ENCODE measurements around the gene TNFRSF18.

The TNFRSF18 gene

GRCh38 chr1:1210726-1211540 lies 4.5 kb upstream of the TNFRSF18 start:
- DNase-seq = no peak

DNA sequence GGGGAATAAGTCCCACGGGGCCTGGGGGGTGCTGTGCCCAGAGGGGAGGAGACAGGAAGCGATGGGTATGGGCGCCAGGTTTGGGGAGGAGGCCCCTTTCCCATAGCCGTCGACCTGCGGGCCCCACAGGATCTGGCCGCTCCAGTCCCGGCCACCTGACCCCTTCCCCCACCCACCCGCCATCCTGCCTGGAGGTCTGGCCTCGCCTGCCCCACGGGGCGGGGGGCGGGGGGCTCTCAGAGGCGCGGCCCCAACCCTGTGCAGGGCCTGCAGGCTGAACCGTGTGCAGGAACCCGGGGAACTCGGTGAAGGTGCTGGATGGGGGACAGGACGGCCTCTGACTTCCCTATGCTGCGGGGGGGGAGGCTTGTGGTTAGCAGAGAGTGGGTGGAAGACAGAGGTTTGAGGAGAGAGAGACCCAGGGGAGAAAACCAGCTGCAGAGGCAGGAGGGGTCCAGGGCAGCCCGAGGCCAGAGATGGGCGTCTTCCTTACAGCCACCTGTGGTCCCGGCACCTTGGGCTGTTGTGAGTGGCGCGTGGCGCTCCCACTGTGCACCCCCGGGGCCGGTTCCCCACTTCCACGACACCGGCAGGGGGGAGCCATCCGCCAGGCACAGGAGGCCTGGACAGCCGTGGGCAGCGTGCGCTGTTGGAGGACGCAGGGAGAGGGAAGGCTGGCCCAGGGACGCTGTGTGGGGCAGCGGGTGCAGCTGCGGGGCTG lies 2.5 kb upstream of the TNFRSF18 start:
- DNase-seq = no peak

DNA sequence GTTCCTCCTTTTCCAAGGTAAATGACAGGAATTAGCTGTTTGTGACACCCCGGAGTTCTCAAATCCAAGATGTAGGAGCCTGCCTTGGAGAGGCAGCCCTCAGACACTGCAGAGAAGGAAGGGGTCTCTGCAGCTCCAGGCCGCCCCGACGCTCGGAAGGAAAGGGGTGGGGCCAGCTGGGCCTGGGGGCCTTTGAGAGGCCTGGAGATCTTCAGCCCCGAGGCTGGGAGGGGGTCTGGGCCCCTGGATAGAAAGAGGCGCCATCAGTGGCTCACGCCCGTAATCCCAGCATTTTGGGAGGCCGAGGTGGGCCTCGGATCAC lies 1.1 kb upstream of the TNFRSF18 start:
- DNase-seq = no peak

DNA sequence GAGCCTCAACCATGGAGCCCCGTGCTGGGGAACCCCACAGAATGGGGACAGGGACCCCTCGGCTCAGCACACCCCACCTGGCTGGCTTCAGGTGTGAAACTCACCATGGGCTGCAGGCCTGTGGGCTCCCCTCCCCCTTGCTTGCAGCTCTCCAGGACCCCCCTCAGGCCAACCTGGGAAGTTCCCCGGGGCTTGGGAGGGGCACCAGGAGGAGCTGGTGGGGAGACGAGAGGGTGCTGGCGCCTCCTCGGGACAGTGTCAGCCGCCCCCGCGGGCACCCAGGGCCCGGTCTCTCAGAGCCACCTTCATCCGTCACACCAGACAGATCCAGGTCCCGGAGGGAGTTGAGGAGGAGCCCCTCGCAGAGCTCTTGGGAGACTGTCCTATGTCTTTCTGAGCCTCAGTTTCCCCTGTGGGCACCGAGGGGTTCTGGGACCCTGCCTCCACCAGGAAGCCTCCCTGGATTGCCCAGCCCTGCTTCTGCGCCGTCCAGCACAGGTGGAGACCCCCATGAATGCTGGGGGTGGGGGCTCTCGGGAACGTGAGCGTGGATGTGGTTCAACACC lies 657 bp upstream of the TNFRSF18 start:
- no peak for DNase-seq

DNA sequence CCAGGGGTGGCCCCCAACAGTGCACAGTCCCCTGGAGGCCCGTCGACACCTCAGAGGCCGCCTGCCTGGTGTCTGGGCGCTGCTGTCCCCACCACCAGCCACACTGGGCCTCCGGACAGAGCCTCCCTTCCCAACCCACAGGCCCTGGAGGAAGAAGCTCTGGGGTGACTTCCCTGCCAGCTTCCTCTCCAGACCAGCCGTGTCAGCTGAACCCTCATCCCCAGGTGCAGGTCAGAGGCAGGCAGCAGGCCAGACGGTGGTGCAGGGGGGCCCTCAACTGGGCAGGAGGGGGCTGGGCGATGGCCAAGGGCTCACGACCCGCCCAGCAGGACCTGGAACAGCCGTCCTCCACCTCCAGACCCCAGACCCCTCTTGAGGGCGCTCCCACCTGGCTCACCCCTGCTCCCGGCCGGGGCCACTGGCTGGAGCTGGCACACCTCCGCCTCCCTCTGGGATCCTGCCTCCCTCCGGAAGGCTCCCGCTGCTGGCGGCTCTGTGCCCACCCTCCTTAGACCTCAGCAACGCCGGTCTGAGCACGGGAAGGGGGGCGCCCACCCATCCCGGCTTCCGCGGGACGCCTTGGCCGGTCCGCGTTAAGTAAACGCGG lies 520 bp downstream of the TNFRSF18 start:
- no peak for DNase-seq

GRCh38 chr1:1204998-1205768 lies 1.2 kb downstream of the TNFRSF18 start:
- no peak for DNase-seq

DNA sequence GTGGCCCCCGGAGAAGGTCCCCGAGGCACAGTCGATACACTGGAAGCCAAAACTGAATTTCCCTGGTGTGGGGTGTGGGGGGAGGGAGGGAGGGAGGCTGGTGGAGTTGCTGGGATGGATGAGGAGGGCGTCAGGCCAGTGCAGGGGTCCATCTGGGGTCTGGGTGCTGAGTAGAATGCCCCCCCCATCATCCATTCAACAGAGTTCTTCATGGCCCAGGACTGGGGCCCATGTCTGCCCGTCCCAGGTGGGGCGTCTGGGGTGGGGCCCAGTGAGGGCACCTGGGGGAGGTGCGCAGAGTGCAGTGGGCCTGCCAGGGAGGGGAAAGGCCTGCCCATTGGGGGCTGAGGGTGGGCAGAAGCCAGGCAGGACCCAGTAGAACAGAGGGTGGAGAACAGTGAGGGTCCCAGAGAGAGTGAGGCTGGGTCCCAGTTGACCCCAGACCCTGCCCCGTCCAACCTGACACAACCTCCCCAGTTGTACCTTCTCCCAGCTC lies 1.9 kb downstream of the TNFRSF18 start:
- DNase-seq = no peak

DNA sequence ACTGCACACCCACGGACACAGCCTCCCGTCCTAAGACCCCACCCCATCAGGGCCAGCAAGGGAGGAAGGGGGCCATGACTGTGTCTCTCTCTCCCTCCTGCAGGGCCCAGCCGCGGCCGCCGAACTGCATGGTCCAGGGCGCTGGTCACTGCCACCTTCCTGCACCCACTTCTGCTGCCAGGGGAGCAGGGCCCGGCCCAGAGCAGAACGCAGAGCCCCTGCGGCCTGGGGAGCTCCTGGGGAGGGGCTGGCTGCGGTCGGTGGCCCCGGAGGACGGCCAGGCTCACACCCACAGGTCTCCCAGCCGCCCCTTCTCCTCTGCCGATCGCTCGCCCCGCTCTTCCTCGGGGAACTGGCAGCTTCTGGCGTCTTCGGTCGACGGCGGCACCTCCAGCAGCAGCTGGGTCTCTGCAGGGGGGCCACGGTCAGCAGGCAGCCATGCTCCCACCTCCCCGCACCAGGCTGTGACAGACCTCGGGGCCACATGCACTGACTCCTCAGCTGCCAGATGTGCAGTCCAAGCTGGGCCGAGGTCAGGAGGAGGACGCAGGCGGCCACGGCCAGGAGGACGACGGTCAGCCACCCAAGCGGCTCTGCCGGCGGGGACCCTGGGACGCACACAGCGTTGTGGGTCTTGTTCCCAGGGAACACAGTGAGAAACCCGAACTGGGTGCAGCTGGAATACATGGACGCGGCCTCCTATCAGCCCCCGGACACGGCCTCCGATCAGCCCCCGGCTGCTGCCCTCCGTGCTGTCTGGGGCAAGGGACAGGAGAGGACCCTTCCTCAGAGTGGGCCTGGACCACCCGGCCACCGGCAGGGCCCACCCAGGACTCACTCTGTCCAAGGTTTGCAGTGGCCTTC lies 2.6 kb downstream of the TNFRSF18 start:
- DNase-seq = no peak

DNA sequence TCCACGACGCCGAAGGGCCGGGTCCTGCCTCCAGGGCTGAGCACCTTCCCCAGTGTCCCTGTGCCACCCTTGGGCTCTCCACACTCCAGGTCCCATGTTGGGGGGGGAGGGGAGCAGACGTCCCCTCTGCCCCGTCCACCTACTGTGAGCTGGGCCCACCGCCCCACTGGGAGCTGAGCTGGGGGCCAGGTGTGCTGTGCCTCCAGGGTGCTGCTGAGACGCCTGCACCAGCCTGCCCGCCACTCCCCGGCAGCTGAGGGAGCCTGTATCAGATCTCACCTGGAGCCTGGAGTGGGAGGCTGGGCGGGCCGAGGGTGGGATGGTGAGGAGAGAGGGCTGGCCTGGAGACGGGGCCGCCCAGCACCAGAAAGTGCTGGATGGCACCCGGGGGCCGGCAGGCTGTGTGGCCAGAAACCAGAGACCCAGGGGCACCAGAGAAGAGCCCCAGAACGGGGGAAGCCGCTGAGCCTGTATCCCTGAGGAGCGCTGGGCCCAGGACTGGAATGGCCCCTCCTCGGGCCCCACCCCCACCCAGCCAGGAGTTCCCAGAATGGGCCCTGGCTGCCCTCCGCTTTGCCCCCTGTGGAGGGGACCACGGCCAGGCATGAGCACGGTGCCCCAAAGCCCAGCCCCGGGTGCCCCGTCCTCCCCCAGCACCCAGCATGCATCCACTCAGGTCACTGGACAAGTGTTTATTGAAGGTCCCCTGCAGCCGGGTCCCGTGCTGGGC lies 3.4 kb downstream of the TNFRSF18 start:
- DNase-seq = no peak

DNA sequence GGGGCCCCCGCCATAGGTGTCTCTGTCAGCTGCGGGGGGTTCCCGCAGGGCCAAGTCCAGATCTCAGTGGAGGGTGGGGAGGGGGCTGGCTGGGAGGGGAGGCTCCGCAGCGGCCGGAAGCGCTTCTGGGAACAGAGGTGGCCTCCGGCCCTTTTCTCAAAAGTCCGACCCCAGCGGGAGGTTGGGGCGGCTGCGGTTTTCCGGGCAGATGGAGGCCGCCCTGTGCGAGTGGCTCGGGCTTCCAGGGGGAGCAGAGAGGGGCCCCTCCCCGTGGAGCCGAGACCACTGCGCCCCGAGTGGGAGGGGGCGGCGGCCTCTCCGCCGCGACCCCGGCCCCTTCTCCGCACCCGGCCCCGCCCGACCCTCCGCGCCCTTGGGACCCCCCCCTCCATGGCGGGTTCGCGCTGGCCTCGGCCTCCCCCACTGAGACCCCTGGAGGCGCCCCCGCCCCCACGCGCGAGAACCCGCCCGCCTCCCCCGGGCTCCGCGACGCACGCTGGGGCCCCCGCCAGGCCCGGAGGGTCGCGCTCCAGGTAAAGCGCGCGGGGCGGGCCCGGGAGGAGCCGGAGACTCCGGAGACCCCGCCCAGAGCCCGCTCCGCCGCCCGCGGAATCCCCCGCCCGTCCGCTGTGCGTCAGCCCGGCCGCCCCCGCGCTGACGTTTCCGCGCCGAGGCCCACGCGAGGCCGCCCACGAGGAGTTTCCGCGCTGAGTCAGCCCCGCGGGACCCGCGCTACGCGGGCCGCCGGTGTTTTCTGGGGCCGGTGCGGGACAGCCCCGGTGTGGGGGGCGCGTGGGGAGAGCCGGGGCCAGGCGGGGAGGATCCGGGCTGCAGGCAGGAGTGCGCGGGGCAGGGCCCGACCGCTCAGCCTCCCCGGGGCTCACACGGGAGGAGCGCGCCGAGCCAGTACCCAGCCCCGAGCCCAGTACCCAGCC lies 5.2 kb downstream of the TNFRSF18 start:
- peak; percentile 23 for DNase-seq

DNA sequence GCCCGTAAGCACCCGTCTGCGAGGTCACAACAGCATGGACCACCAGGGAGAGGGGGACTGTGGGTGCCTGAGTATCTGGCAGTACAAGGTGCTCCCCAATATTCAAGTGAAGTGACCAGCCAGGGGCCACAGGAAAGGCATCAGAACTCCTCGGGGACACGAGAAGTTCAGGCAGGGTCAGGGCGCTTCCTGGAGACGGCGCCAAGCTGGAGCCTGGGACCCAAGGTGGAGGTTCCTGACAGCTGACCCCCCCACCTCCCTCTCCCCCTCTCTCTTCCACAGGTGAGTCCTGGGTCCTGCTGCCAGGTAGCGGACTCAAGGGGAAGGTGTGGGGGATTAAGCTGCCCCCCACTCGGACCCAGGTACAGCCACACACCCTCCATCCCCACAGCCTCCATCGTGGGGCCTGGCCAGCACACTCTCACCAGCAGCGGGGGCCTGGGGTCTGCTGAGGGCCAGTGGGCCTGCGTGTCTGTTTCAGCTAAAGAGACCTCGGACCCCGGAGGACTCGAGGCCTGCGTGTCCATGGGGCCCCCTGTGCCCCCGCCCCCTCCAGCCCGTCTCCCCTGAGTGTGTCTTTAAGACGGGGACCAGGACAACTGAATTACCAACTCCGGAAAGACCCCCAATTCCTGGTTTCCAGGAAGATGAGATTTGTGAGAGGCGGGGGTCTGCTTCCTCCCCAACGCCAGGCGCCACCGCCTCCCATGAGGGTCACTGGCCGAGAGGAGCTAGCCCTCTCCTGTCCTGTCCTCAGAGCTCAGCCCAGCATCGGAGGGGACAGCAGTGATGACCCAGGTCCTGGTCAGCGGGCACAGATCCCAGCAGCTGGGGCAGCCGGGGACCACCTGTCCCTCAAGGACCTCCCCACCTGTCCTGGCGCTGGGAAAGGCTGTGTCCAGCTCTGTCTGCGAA lies 6.2 kb downstream of the TNFRSF18 start:
- DNase-seq = no peak

DNA sequence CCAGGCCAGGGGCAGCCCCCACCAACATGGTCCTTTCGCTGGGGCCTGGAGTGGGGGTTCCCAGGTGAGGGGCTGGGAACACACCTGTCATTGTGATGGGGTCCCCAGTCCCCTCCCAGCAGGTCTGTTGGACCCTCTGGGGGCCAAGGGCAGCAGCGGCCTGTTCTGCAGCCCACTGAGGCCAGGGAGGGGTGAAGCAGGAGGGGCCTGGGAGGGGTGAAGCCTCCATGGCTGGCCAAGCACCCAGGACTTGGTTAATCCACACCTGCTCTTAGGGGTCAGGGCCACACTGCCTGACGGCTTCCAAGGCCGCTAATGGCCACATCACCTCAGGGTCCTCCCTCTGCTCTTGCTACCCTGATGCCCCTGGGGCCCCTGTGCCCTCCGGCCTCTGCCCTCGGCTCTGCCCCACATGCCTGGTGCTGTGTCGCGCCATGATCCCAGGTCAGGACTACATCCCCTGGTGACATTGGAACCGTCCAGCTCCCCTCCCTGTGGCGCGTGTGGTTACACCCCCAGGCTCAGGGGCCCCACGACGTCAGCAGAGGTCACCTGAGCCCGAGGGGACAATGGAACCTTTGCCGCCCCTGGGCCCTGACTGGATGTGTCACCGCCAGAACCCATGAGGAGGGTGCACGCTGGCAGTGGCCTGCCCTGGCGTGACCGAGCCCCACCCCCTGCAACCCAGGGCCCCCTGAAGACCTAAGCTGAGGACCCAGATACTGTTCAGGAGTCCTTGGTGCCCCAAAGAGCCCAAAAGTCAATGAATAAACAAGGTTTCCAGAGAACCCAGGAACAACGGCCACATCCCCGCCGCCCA lies 7.0 kb downstream of the TNFRSF18 start:
- no peak for DNase-seq

DNA sequence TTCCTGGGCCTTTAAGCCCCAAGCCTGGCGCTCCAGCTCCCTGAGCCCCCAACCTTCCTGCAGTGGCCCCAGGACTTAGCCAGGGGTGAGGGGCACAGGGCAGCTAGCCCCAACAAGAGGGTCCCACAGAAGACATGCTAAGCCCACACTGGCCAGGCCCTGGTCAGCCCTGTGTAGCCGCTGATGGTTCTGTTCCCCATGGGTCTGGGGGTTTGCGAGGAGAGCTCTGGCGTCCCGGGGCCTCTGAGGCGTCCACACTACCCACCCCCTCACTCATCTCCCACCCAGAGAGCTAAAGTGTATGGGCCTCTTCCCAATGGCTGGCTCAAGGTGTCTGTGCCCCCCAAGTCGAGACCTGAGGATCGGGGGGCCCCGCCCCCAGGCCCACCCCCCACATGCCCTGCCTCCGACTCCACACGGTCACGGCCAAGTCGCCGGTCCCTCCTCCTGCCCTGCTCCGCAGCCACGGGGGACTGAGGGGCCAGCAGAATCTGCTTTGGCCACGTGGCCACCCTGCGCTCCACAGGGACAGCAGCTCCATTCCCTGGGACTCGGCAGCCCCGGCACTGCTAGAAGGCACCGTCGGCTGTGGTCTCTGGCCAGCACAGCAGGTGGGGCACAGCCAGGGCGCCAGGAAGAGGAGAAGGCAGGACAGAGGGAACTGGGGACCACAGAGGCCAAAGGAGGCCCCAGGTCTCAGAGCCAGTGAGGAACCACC lies 7.8 kb downstream of the TNFRSF18 start:
- DNase-seq = no peak

DNA sequence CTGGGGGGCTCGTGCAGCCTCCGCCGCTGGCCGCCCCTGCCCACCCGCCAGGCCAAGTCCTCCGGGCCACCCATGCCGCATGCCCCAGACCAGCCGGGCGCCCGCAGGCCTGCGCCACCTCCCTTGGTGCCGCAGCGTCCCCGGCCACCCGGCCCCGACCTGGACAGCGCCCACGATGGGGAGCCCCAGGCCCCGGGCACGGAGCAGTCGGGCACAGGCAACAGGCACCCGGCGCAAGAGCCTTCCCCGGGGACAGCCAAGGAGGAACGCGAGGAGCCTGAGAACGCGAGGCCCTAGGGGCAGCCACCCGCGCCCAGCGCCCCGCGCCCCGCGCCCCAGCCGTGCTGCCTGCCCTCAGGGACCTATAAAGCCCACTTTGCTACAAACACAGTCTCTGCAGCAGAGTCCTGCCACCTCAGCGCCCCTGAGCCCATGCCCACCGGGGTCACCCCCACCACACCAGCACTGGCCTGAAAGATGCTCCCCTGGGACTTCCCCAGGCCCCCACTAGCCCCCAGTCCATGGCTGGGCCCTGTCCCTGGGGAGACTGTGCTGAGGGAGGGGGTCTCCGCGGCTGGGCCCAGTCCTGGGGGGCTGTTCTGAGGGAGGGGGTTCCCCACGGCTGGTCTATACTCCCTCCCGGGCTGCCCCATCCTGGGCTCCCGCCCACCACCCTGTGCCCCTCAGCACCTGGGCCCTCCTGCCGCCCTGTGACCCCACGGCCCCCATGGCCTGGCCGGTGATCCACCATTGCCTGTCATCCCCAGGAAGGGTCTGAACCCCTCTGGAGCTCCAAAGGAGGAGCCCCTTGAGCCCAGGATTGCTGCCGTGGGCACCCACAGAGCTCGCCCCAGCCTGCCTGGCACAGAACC lies 8.6 kb downstream of the TNFRSF18 start:
- no peak for DNase-seq

DNA sequence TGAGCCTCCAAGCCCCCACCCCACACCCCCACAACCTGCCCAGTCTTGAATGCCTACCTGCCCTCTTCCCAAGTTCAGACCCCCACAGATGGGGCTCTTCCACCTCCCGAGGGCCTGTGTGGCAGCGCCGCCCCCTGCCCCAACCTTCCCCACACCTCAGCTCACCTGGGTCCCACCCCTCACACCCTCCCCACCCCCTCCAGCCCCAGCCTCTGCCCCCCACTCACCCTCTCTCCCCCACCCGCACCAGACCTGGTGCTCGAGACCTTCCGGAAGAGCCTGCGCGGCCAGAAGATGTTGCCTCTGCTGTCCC lies 9.2 kb downstream of the TNFRSF18 start:
- DNase-seq = no peak

DNA sequence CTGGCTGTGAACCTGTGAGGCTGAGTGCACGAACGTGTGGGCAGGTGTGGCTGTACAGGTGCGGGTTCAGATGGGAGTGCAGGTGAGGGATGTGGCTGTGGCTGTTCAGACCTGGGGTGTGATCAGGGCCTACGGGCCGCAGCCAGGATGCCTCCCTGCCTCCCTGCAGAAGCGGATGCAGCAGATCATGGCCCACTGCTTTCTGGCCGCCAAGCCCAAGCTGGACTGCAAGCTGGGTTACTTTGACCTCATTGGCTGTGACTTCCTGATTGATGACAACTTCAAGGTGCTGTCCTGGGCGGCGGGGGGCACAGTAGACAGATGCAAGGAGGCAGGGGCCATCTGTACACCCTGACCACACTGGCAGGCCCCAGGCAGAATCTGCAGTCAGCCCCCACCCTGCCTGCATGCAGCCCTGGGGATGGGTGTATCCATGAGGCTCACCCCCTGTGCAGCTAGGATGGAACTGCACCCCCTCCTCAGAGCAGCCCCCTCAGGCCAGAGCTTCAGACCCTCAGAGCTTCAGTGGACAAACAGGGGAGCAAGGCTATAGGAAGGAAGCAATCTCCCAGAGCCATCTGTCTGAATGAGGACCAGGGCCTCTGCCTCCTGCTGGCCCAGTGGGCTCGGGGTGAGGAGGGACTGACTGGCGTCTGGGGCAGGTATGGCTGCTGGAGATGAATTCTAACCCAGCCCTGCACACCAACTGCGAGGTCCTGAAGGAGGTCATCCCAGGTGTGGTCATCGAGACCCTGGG lies 9.8 kb downstream of the TNFRSF18 start:
- no peak for DNase-seq

All from NCI-H1105 (cell line).